CD4-positive, alpha-beta T cell treated with Interleukin-15 for 4 hours (primary cell): ENCODE results near the gene SVIP.
A peak's percentile ranks its signal among the peaks of the same experiment; 100 is the strongest.

Experiments used
- DNase-seq: peaks from one replicate; pipeline ENCODE4 v3.0.0-alpha.2; 2020; ENCODE audit warnings: low spot score

Gene SVIP

DNA sequence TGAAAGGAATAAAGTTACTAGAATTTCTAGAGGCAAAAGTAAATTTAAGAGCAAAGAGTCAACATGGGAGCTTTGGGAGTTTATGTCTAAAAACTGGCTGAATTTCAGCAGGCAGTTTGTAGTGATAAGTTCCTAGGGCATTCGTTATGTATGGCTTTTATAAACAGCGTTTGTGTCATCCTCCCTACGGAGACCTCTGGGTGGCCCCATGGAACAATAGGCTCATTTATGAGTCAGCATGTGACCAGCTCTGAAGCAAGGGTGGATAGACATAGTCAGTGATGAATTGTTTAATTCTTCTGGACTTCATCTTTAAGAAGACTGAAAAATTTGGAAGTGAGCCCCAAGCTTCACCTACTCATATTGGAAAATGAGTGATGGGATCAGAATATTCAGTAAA, 37.1 kb downstream of the SVIP start:
- DNase-seq, result no peak

- peak; percentile 29 for DNase-seq
Measured at GRCh38 chr11:22787551-22788162, 41.9 kb downstream of the SVIP start.

DNA sequence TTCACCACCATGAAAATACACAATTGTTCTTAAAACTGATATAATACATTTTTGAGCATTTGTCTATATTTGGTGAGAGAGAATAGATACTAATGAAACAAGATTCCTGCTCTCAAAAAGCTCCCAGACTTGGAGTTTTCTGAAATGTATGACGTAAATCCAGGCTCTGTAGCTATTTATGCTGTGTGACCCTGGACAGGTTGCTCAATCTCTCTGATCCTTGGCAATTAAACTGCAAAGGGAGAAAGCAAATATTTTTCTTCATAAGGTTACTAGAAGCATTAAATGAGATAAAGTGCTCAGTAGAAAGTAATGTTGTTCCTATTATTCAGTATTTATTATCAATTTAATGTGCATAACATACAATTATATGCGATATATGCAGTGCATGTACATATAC, 42.5 kb downstream of the SVIP start:
- DNase-seq, result no peak

GRCh38 chr11:22786475-22786874, 43.1 kb downstream of the SVIP start:
- no peak for DNase-seq

- no peak for DNase-seq
Measured at GRCh38 chr11:22785251-22785650, 44.4 kb downstream of the SVIP start.

- DNase-seq, result no peak
Measured at GRCh38 chr11:22780952-22781593, 48.5 kb downstream of the SVIP start.

DNA sequence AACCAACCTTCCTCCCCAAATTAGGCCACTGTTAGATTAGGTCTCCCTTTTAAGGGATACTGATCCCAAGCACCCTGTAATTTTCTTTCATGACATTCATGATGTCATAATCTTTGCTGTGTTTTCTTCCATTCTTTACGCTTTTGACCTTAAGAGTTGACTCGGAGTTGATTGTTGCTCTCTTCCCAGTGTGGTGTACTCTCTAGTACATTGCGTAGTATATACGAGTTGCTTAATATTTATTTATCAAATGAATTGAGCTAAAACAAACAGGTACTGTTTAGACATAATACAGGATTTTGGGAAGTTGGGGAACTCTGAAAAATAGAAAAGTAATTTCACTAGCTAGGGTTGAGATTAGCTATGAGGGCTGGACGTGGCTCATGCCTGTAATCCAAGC, 49.8 kb downstream of the SVIP start:
- DNase-seq, result no peak

DNA sequence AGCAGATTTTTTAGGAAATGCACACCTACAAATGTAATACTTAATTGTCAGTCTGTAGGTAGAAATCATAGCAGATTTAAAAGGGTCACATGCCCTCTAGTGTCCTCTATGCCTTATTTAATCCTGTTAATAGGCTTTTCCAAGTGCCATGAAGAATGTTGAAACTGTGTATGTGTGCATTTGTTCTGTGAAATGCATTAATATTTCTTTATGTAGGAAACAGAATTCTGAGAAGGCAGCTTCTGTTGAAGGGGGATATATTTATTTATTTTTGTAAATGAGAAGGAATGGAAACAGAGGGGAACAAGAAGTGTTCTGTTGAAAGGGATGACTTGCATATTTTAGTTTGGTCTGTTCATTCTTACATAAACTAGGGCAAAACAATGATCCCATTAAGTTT, 51.0 kb downstream of the SVIP start:
- no peak for DNase-seq

GRCh38 chr11:22775248-22775647, 54.4 kb downstream of the SVIP start:
- no peak for DNase-seq

DNA sequence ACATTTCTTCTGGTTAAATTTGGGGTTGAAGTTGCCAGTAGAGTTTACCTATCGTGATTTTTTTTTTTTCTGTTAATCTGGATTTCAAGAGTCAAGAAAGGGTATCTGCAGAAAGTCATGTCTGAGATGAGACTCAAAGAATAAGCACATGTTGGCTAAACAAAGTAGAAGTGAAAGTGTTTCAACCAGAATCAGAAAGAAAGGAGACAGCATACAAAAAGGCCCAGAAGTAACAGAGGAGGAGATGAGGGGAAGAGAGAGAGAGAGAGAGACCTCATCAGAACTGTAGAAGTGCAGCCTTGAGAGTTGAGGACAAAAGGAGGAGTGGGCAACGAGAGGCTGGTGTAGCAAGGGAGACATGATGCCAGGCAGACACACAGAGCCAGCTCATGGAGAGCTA, 54.9 kb downstream of the SVIP start:
- no peak for DNase-seq

- no peak for DNase-seq
Measured at GRCh38 chr11:22769081-22769480, 60.5 kb downstream of the SVIP start.
